GM23338 (cell line): ENCODE data around the gene DCBLD1. TPM values are rescaled to one million over a fixed set of nuclear protein-coding genes. Genes with fewer than 3 reads are reported as not detected.

Experiments used
- ATAC-seq: fragments of 200-7000 bp; cut with Tn5 transposase; 3 replicates; pipeline ENCODE4 v1.9.1; 2020
- DNase-seq: peaks from one replicate; pipeline ENCODE4 v3.0.0-alpha.2; 2015; ENCODE audit warnings: low spot score
- H2AFZ ChIP-seq: fragments of 200-600 bp; sonication (generic); 2 replicates; pipeline ENCODE4 v1.8.0; 2016; ENCODE audit warnings: antibody characterized with exemption, mild to moderate bottlenecking, moderate library complexity
- H3F3A ChIP-seq: fragments of 200-600 bp; sonication (generic); replicated peaks from 2 replicates; pipeline ENCODE4 v1.8.0; 2017; ENCODE audit warnings: antibody characterized with exemption, mixed run types, low read depth
- H3K27ac ChIP-seq: fragments of 200-600 bp; sonication (generic); 2 replicates; pipeline ENCODE4 v1.6.1; 2016; ENCODE audit warnings: low read depth
- H3K27me3 ChIP-seq: fragments of 200-600 bp; sonication (generic); 2 replicates; pipeline ENCODE4 v1.8.0; 2016; ENCODE audit warnings: mild to moderate bottlenecking, mixed run types, moderate library complexity; ENCODE audit not compliant: insufficient read depth
- H3K36me3 ChIP-seq: fragments of 200-600 bp; sonication (generic); 2 replicates; pipeline ENCODE4 v1.8.0; 2016; ENCODE audit warnings: mild to moderate bottlenecking; ENCODE audit not compliant: insufficient read depth
- H3K4me1 ChIP-seq: fragments of 200-600 bp; sonication (generic); 2 replicates; pipeline ENCODE4 v1.8.0; 2016; ENCODE audit warnings: mild to moderate bottlenecking, moderate library complexity; ENCODE audit not compliant: insufficient read depth
- H3K4me2 ChIP-seq: fragments of 200-600 bp; sonication (generic); 2 replicates; pipeline ENCODE4 v1.7.1; 2017; ENCODE audit warnings: mixed run types
- H3K4me3 ChIP-seq: fragments of 200-600 bp; sonication (generic); 2 replicates; pipeline ENCODE4 v1.6.1; 2016; ENCODE audit warnings: mixed run types
- H3K79me2 ChIP-seq: fragments of 200-600 bp; sonication (generic); replicated peaks from 2 replicates; pipeline ENCODE4 v1.8.0; 2017; ENCODE audit warnings: mild to moderate bottlenecking; ENCODE audit not compliant: insufficient read depth
- H3K9me2 ChIP-seq: fragments of 200-600 bp; sonication (generic); 2 replicates; pipeline ENCODE4 v1.8.0; 2017; ENCODE audit not compliant: insufficient read depth
- H4K20me1 ChIP-seq: fragments of 200-600 bp; sonication (generic); replicated peaks from 2 replicates; pipeline ENCODE4 v1.8.0; 2017; ENCODE audit warnings: mild to moderate bottlenecking; ENCODE audit not compliant: insufficient read depth
- H3K27ac Mint-ChIP-seq: 2 replicates; pipeline ENCODE4 v1.8.0; 2020; ENCODE audit warnings: inconsistent platforms, mild to moderate bottlenecking, moderate library complexity, mixed read lengths
- H3K27me3 Mint-ChIP-seq: 3 replicates; pipeline ENCODE4 v1.8.0; 2022; ENCODE audit warnings: low read depth, mild to moderate bottlenecking, moderate library complexity, mixed read lengths, inconsistent platforms; ENCODE audit not compliant: insufficient read depth, poor library complexity
- H3K36me3 Mint-ChIP-seq: 3 replicates; pipeline ENCODE4 v1.8.0; 2021; ENCODE audit warnings: low read depth, mild to moderate bottlenecking, inconsistent platforms, moderate library complexity, mixed read lengths
- H3K4me1 Mint-ChIP-seq: 3 replicates; pipeline ENCODE4 v1.8.0; 2020; ENCODE audit warnings: mild to moderate bottlenecking, inconsistent platforms, mixed read lengths
- H3K4me3 Mint-ChIP-seq: 3 replicates; pipeline ENCODE4 v1.8.0; 2021; ENCODE audit warnings: moderate library complexity, mild to moderate bottlenecking, inconsistent platforms, mixed read lengths
- H3K9me3 Mint-ChIP-seq: 3 replicates; pipeline ENCODE4 v1.8.0; 2020; ENCODE audit warnings: moderate library complexity, mild to moderate bottlenecking, inconsistent platforms, mixed read lengths
- CREB1 ChIP-seq: fragments of 250-450 bp; sonication (Bioruptor Pico); IDR thresholded peaks from 2 replicates; pipeline ENCODE4 v1.5.0; 2020; ENCODE audit warnings: low read depth, mild to moderate bottlenecking, moderate library complexity
- EZH2 ChIP-seq: fragments of 200-600 bp; sonication (generic); IDR thresholded peaks from one replicate; pipeline ENCODE4 v1.8.0; 2017; ENCODE audit warnings: antibody characterized with exemption, mild to moderate bottlenecking, low read depth; ENCODE audit not compliant: unreplicated experiment
- NANOG ChIP-seq: IDR thresholded peaks from 2 replicates; pipeline ENCODE4 v1.6.1; 2016; ENCODE audit warnings: antibody characterized with exemption, borderline replicate concordance
- POLR2AphosphoS5 ChIP-seq: IDR thresholded peaks from 2 replicates; pipeline ENCODE4 v1.6.1; 2016; ENCODE audit warnings: antibody characterized with exemption, low read depth
- STAT1 ChIP-seq: IDR thresholded peaks from one replicate; pipeline ENCODE4 v1.6.1; 2016; ENCODE audit warnings: antibody characterized with exemption; ENCODE audit not compliant: unreplicated experiment
- ZNF331 ChIP-seq: fragments of 250-450 bp; sonication (Bioruptor Pico); IDR thresholded peaks from 2 replicates; pipeline ENCODE4 v1.5.0; 2020; ENCODE audit warnings: low read depth, mild to moderate bottlenecking, moderate library complexity
- polyA plus RNA-seq: library from polyadenylated mRNA; unstranded; fragments of >200 nt; fragmentation: Nextera tagmentation; extraction: Ambion mirVana; gene quantifications from 2 replicates; pipeline ENCODE4 v1.2.1, GENCODE V29; 2016
- total RNA-seq: library from RNA; depleted of rRNA; stranded (reverse); fragments of >200 nt; shearing (Covaris generic); gene quantifications from 2 replicates; pipeline ENCODE4 v1.2.3, GENCODE V29; 2014
- TF ChIP-seq, protein P1 (sequence below): IDR thresholded peaks from one replicate; pipeline ENCODE4 v1.6.1; 2018; ENCODE audit warnings: antibody characterized with exemption; ENCODE audit not compliant: unreplicated experiment
- TF ChIP-seq, protein P2 (sequence below): IDR thresholded peaks from 2 replicates; pipeline ENCODE4 v1.6.1; 2016; ENCODE audit warnings: antibody characterized with exemption
- TF ChIP-seq, protein P3 (sequence below), 2 experiments: fragments of 200-600 bp in 1 of 2; sonication (generic) in 1 of 2; conservative IDR thresholded peaks; 2 replicates each; pipeline versions ENCODE4 v1.5.1 to v1.6.1; 2016 to 2017; ENCODE audit warnings: antibody characterized with exemption in 2 of 2, low read depth in 2 of 2, mild to moderate bottlenecking in 2 of 2, moderate library complexity in 1 of 2

The DCBLD1 gene
- total and polyA plus RNA-seq, 2 experiments from 2014 or later = 4.2 to 7.6 TPM

DNA sequence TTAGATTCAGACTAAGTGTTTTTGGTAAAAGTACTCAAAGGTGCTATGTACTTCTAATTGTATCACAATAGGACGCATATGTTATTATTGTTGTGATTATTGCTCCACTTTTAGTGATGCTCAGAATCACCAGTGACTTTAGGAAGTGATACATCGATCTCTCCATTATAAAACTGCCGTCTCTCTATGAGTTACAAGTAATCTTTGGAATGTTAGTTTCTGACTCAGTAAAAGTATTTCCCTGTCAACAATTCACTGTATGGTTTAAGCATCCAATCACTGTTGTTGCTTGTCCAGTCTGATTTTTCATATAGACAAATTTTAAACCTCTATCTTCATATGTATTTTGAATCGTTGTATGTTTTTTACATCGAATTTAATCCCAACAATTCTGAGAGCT is 9.4 kb downstream of the DCBLD1 start (continued):
- TF ChIP-seq, protein P1, sequence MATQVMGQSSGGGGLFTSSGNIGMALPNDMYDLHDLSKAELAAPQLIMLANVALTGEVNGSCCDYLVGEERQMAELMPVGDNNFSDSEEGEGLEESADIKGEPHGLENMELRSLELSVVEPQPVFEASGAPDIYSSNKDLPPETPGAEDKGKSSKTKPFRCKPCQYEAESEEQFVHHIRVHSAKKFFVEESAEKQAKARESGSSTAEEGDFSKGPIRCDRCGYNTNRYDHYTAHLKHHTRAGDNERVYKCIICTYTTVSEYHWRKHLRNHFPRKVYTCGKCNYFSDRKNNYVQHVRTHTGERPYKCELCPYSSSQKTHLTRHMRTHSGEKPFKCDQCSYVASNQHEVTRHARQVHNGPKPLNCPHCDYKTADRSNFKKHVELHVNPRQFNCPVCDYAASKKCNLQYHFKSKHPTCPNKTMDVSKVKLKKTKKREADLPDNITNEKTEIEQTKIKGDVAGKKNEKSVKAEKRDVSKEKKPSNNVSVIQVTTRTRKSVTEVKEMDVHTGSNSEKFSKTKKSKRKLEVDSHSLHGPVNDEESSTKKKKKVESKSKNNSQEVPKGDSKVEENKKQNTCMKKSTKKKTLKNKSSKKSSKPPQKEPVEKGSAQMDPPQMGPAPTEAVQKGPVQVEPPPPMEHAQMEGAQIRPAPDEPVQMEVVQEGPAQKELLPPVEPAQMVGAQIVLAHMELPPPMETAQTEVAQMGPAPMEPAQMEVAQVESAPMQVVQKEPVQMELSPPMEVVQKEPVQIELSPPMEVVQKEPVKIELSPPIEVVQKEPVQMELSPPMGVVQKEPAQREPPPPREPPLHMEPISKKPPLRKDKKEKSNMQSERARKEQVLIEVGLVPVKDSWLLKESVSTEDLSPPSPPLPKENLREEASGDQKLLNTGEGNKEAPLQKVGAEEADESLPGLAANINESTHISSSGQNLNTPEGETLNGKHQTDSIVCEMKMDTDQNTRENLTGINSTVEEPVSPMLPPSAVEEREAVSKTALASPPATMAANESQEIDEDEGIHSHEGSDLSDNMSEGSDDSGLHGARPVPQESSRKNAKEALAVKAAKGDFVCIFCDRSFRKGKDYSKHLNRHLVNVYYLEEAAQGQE = no peak
- no peak for TF ChIP-seq STAT1

DNA sequence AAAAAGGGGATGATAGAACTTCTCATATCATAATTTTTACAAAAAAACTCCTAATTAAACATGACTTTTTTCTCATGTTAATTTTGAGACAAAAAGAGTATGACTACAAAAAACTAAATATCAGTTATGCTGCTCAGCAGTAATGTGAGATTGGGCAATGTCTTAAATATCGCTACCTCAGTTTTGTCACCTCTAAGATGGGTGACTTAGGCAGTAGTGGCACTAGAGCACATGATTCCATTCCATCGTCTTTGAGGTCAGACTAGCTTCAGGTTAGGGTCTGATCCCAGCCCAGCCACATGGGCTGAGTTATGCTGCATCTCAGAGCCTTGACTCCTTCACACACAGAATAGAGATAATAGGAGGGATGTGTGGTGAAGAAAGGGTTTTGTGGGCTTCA is 11.0 kb downstream of the DCBLD1 start:
- no peak overlapping the region for H2AFZ ChIP-seq
- H3K36me3 ChIP-seq = no peaks in the 10 kb centered on the region
- peaks cover 7% of the 10 kb centered on the region; the same call in 2 of the 3 replicates for H3K4me1 Mint-ChIP-seq
- H3K27me3 Mint-ChIP-seq = no peaks in the 10 kb centered on the region
- H3K79me2 ChIP-seq = no peaks in the 10 kb centered on the region; the same call in 1 of the 2 replicates
- TF ChIP-seq NANOG (no peak), POLR2AphosphoS5 (no peak)
- TF ChIP-seq, protein P2, sequence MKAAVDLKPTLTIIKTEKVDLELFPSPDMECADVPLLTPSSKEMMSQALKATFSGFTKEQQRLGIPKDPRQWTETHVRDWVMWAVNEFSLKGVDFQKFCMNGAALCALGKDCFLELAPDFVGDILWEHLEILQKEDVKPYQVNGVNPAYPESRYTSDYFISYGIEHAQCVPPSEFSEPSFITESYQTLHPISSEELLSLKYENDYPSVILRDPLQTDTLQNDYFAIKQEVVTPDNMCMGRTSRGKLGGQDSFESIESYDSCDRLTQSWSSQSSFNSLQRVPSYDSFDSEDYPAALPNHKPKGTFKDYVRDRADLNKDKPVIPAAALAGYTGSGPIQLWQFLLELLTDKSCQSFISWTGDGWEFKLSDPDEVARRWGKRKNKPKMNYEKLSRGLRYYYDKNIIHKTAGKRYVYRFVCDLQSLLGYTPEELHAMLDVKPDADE = no peak
- TF ChIP-seq, protein P3, sequence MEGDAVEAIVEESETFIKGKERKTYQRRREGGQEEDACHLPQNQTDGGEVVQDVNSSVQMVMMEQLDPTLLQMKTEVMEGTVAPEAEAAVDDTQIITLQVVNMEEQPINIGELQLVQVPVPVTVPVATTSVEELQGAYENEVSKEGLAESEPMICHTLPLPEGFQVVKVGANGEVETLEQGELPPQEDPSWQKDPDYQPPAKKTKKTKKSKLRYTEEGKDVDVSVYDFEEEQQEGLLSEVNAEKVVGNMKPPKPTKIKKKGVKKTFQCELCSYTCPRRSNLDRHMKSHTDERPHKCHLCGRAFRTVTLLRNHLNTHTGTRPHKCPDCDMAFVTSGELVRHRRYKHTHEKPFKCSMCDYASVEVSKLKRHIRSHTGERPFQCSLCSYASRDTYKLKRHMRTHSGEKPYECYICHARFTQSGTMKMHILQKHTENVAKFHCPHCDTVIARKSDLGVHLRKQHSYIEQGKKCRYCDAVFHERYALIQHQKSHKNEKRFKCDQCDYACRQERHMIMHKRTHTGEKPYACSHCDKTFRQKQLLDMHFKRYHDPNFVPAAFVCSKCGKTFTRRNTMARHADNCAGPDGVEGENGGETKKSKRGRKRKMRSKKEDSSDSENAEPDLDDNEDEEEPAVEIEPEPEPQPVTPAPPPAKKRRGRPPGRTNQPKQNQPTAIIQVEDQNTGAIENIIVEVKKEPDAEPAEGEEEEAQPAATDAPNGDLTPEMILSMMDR (conservative IDR thresholded peaks at IDR 0.05; ENCODE audit: low read depth in 2 of 2) = no peak
- H3F3A ChIP-seq = no peaks in the 10 kb centered on the region
- H3K4me1 ChIP-seq = no peaks in the 10 kb centered on the region
- H3K4me3 Mint-ChIP-seq = no peak overlapping the region
- no peak overlapping the region for H3K4me2 ChIP-seq
- H3K9me3 Mint-ChIP-seq = no peaks in the 10 kb centered on the region
- no peaks in the 10 kb centered on the region for H4K20me1 ChIP-seq
- no peak overlapping the region for H3K27ac ChIP-seq
- no peak for ATAC-seq
- H3K4me3 ChIP-seq = no peak overlapping the region
- no peaks in the 10 kb centered on the region for H3K27me3 ChIP-seq
- H3K27ac Mint-ChIP-seq = no peak overlapping the region
- H3K9me2 ChIP-seq = no peaks in the 10 kb centered on the region
- no peak for DNase-seq
- 0 out of 3 replicates have a peak, but pooled peaks cover 2% of the 10 kb centered on the region for H3K36me3 Mint-ChIP-seq

DNA sequence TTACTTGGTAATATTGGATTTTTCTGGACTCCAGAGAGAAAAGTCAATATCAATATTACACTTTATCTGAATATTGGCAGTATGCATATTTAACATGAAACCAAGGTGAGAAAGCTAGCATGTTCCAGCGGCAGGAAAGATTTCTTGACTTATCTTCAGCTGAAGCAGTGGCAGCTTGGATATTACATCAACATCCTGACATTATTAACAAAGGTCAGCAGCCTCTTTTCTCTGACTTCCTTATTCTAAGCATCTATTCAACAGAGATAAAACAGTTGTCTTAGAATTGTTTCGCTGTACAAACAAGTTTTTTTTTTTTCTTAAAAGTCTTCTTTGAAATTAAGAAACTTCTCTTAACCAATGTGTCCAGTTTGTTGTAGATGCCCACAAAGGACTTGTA is 11.8 kb downstream of the DCBLD1 start:
- H3K4me1 Mint-ChIP-seq = peaks cover 7% of the 10 kb centered on the region; the same call in 2 of the 3 replicates
- H3K4me1 ChIP-seq = no peaks in the 10 kb centered on the region
- no peak overlapping the region for H3K4me3 ChIP-seq
- DNase-seq = no peak
- no peak overlapping the region for H2AFZ ChIP-seq
- no peak overlapping the region for H3K4me3 Mint-ChIP-seq
- no peaks in the 10 kb centered on the region for H3K27me3 Mint-ChIP-seq
- no peaks in the 10 kb centered on the region for H3K27me3 ChIP-seq
- no peaks in the 10 kb centered on the region for H3K36me3 Mint-ChIP-seq
- no peak overlapping the region for H3K27ac ChIP-seq
- no peaks in the 10 kb centered on the region for H4K20me1 ChIP-seq
- no peak overlapping the region for H3K27ac Mint-ChIP-seq
- H3K36me3 ChIP-seq = no peaks in the 10 kb centered on the region
- H3K79me2 ChIP-seq = no peaks in the 10 kb centered on the region; the same call in 1 of the 2 replicates
- no peaks in the 10 kb centered on the region for H3K9me3 Mint-ChIP-seq
- H3K9me2 ChIP-seq = no peaks in the 10 kb centered on the region
- no peak overlapping the region for H3K4me2 ChIP-seq
- no peak for ATAC-seq
- H3F3A ChIP-seq = no peaks in the 10 kb centered on the region
- TF ChIP-seq, protein P2 = no peak
- TF ChIP-seq ZNF331 (CRISPR knock-in tag) (no peak), STAT1 (no peak), NANOG (no peak), EZH2 (no peak), CREB1 (CRISPR knock-in tag) (no peak), POLR2AphosphoS5 (no peak)
- TF ChIP-seq, protein P3 (conservative IDR thresholded peaks at IDR 0.05; ENCODE audit: low read depth in 2 of 2) = no peak
